Stimulated activated CD8-positive, alpha-beta memory T cell treated with anti-CD3 and anti-CD28 coated beads, Interleukin-12 subunit alpha, Interleukin-12 subunit beta, amount 100 ng/mL, for 24 hours (primary cell): ENCODE data around the gene NME8.

ENCODE experiments used
- DNase-seq: peaks from one replicate; pipeline ENCODE4 v3.0.0-alpha.2; 2020; ENCODE audit errors: extremely low read depth

Gene NME8

DNA sequence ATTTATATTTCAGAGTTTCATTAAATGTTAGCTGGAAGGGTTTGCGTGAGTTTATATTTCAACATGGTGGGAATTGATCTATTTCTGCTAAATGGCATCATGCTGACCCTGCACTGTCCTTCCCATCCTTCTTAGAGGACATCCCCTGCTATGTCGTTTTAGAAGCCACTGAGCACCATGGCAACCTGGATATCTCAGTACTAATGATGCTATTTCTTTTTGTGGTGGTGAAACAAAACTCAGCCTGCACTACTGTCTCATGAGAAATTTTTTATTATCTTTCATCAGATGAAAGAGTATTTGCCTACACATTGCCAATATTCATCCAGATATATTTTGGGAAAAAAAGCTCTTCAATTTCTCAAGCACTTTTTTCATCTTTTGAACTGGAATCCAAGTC is 84.1 kb downstream of the NME8 start:
- DNase-seq: no peak

DNA sequence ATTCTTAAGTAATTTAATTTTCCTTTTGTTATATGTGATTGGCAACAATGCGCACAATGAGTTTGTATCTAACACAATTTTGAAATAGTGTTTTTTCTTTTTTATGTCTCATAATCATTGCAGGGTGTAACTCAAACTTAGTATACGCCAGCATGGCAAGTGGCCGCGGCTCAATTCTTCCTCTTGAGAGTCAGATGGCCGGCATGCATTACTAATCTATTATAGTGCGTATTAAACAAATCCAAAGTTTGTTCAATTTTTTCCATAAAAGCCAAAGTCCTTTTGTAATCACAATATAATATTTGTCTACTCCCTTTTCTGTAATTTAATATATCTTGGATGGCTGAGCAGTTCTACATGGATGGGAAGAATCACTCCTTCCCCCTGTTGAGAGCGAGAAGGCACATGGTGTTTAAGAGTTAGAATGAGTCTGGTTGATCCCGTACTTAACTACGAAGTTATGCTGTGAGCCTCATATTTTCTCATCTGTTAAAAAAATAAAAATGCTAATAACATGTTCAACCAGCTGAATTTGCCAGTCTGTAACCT is 84.7 kb downstream of the NME8 start:
- no peak for DNase-seq

DNA sequence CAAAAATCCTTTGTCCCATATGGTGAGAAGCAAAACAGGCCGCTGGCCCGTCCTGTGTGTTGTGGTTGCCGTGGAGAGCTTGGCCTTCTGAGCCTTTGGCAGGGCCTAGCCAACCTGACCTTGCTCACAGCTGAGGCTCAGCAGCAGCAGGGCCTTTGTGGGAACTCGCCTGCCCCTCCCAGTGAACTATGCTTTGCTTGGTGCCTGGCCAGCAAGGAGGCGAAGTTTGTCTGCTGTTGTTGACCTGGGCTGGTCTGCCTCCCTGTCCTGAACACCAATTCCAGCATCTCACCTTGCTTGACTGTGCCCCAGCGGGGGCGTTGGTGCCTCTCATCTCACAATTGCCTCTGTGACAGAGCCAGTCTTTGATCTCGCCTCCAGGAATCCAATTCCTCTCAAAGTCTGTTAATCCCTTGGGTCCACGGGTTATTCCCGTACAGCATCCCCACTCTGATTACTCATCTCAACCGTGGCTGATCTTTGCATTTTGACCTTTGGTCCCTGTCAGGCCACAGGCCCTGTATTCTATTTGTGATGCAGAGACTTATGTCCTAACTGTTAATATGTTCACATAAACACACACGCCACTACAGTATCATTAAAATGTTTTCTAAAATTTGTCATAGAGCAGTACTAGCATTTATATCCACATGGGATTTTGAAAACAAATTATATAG is 94.7 kb downstream of the NME8 start:
- DNase-seq: no peak

DNA sequence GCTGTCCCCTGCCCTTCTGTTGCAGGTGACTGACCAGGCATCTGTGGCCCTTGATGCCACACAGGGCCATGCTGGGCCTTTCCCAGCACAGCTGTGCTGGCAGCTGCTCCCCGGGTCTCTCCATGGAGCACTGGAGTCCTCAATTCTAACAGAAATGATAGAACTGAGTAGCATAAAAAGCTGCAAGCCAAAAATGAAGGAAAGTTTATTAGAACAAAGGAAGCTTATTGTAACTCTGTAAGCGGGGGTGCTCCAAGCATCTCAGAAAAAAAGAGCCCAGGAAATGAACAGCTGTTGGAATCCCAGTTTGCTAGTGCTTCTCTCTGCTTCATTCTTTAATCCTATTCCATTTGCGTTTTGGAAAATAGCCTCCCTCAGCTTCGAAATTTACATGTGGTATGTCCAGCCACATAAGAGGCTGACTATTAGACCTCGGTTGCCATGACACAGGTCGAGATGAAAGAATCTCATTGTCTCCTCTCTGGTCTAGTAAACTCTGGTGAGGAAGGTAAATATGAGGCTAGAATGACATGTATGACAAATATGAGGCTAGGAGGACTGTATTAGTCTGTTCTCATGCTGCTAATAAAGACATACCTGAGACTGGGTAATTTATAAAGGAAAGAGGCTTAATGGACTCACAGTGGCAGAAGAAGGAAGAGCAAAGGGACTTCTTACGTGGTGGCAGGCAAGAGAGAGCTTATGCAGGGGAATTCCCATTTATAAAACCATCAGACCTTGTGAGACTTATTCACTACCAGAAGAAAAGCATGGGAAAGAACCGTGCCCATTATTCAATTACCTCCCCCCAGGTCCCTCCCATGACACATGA is 95.7 kb downstream of the NME8 start:
- DNase-seq: no peak

DNA sequence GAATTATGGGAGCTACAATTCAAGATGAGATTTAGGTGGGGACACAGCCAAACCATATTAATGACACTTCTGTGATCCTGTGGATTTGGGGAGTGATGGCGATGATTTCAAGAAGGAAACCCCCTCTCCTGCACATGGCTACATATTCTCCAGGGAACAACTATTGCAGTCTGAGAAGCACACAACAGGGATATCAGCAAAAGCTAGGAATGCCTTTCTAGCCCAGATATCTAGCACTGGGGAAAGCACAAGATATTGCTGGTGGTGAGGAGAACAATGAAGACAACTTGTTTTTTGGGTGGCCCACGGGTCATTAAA is 96.3 kb downstream of the NME8 start:
- DNase-seq: no peak

DNA sequence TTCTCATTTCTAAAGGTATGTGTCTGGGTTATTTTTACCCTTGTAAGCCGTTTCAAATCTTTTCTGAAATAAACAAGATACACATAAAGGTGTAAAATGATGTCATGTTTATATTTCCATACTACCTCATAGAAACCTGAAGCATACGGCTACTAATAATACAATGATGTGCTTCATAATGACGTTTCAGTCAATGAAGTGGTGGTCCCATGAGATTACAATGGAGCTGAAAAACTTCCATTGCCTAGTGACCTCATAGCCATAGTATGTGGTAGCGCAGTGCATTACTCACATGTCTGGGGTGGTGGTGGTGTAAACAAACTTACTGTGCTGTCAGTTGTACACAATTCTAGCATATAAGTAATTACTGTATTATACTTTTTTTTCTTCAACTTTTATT is 96.9 kb downstream of the NME8 start:
- DNase-seq: no peak

DNA sequence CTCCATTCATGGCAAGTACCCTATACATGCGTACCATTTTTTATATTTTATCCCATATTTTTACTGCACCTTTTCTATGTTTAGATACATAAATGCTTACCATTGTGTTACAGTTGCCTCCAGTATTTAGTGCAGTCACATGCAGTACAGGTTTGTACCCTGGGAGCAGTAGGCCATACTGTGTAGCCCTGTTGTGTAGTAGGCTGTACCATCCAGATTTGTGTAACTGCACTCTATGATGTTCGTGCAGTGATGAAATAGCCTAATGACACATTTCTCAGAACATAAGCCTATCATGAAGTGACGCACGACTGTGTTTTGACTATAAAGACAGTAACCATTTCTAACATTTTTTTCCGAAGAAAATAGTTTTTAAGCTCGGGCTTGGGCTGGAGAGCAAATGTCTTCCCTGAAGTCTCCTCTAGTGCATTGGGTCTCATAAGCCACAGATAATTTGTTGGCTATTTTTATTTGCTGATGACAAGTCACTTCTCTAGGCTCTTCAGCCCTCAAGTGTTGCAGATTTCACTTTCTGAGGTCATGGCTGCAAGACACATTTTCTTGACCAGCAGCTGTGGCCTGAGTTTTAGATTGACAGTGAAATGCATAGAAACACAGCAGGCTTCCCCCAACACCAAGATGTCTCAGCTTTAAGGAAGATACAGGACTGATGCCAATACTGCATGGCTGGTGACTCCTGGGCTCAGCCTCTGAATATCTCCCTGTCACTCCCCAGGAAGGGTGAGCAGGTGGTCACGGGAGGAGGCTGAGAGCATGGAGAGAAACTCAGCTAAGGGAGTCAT is 98.9 kb downstream of the NME8 start:
- DNase-seq: no peak

DNA sequence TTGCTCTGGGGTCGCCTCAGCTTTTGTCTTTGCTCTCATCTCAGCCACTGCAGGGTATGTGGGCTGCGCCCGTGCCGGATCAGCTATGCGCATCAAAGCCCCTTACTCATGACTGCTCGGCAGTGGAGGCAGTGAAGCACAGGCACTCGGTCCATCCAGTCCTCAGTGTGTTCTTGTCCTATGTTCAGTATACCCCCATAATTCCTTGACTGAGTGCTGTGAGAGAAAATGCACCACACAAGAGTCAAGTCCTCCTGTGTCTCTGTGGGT is 99.5 kb downstream of the NME8 start:
- no peak for DNase-seq
